ENCODE results near the gene DLGAP1.
"Not testable (repeated sequence)": the region's sequence is repeated elsewhere in the genome, so short reads cannot be mapped to it uniquely, and the experiment has no call there.

Gene DLGAP1

DNA sequence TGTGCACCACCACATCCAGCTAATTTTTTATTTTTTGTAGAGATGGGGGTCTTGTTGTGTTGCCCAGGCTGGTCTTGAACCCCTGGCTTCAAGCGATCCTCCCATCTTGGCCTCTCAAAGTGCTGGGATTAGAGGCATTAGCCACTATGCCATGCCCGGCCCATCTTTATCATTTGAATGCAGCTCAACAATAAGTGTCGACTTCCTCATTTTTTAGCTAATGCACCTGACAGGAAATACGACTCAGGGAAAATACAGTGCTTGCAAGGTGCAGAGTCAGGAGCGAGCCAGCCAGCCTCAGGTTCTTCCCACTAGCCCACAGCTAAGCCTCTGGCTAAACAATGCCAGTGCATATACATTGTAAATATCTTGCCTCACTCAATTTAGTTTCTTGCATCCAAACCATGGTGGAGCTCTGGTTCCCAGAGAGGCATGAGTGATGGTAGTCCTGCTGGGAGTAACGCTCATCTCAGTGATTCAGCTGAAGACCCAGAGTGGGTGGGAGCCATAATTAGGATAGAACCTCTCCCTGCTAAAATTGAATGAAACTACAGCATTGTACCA, 870.1 kb downstream of the DLGAP1 start:
- no peak overlapping the region for H3K4me3 ChIP-seq (ENCODE audit: low read depth, low read length)
- DNase-seq (ENCODE audit: low read depth), result no peak

DNA sequence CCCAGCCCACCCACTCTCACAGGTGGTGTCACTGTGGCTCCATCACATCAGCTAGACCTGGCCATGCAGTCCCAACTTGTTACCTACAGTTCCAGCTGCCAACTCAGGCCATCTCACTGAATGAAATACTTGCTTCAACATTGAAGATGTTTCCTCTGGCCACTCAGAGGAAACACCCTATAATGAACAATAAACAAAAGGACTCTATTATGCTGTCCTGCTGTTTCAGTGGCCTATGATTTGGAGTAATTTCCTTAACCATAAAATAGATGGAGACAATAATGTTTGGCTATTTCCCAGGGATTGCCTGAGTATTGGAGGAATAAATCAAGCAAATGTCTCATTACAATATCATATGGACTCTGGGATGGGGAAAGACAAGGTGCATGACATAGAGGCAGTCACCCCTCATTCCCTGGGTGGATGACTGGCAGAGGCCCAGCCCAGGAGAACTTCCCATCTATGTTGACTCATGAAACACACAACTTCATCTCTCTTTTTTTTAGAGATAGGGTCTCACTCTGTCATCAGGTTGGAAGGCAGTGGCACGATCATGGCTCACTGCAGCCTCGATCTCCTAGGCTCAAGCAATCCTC, 870.7 kb downstream of the DLGAP1 start:
- no peak overlapping the region for H3K4me3 ChIP-seq (ENCODE audit: low read depth, low read length)
- no peak for DNase-seq (ENCODE audit: low read depth)

DNA sequence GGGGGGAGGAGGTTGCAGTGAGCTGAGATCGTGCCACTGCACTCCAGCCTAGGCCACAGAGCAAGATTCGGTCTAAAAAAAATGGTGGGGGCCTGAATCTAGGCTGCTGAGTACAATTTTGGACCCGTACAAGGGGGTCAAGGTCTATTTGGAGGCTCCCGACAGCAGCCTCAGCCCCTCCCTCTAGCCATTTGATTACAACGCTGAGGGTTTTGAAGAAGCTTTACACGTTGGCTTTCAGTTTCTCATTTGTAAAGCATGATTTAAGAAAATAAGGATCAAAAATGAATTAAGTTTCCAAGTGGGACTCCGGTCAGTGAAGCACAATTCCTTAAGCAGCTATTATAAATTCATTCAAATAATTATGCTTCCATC, 871.2 kb downstream of the DLGAP1 start:
- no peak for DNase-seq (ENCODE audit: low read depth)
- H3K4me3 ChIP-seq (ENCODE audit: low read depth, low read length), result no peak overlapping the region

DNA sequence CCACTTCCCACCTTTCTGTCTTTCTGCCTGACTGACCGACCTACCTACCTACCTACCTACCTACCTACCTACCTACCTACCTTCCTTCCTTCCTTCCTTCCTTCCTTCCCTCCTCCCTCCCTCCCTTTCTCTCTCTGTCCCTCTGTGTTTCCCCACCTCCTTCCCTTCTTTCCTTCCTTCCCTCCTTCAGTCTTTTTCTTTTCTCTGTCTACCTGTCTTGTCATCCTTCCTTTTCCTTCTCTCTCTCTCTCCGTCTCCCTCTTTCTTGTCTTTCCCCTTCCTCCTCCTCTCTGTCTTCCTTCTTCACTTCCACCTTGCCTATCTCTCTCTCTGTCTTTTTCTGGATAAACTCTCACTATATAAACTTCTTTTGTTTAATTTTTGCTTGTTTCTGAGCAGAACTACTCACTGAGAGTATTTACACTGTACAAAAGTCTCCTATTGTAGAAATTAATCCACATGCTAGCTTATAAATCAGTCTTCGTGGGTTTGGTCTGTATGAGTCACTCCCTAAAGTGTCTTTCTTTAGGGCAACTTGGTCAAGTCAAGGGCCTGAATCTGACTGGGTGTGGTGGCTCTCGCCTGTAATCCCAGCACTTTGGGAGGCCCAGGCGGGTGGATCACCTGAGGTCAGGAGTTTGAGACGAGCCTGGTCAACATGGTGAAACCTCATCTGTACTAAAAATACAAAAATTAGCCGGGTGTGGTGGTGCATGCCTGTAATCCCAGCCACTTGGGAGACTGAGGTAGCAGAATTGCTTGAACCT, 871.8 kb downstream of the DLGAP1 start:
- not testable (repeated sequence) for H3K4me3 ChIP-seq (ENCODE audit: low read depth, low read length); DNase-seq (ENCODE audit: low read depth)

DNA sequence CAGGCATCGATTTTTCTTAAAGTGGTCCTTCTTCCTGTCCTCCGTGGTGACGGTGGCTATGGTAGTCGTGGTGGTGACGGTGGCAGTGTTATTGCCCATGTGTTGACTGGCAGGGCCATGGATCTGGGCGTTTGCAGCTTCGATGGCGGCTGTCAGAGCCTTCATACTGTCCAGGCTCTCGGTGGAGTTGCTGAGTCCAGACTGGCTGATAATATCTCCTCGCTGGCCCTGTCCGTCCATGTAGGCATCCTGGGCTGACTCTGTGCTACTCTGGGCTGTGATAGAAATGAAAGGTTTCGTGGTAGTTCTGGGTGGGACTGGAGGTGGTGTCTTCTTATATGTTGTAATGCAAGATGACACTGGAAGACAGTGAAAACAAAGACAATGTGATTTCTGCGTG, 873.2 kb downstream of the DLGAP1 start:
- no peak for DNase-seq (ENCODE audit: low read depth)
- no peak overlapping the region for H3K4me3 ChIP-seq (ENCODE audit: low read depth, low read length)

DNA sequence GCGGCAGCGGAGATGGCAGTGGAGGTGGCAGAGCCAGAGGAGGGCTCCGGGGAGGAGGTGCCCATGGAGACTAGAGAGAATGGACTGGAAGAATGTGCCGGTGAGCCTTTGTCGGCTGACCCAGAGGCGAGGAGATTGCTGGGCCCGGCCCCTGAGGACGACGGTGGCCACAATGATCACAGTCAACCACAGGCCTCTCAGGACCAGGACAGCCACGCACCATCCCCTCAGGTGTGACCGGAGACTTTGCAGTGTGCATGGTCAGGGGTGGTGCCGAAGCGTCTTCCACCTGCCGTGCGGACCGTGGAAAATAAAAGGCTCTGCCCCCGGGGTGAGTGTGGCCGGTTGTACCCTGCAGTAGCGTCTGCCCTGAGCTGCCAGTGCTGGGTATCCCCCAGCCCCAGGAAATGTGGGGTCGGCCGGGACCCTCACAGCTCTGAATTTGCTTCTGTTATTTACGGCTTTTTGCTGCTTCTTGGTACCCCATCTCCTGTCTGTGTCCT, 874.5 kb downstream of the DLGAP1 start:
- H3K4me3 ChIP-seq (ENCODE audit: low read depth, low read length); DNase-seq (ENCODE audit: low read depth): not testable (repeated sequence)

DNA sequence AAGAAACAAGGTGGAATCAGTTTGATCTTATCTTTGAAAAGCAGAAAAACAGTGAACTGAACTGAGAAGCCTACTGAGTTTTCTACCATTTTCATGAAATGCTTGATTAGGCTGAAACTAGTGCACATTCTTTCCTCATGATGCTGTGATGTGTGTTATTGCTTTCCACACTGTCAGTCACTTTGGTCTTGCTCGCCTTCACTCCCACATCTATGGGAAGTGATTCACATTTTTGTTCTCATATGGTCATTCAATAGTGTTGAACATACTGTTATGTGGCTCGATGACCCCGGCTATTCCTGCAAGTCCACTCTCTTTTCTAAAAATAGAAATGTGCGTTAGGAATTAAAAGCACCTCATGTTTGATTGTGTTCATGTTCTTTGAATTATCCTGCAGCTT, 875.4 kb downstream of the DLGAP1 start:
- H3K4me3 ChIP-seq (ENCODE audit: low read depth, low read length), result no peak overlapping the region

DNA sequence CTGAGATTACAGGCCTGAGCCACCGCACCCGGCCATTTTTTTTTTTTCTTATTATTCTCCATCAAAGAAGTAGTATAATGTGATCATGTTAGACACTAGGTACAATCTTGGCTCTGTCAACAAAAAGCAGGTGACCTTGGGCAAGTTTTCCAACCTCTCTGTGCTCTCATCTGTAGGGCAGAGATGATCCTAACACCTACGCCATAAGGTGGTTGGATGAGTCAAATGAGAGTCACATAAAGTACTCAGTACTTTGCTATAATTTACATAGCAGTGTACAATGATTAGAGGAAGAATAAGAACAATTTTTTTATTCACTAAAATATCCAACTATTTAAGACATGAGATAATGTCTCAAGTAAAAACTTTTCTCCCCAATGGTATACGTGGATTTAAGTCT, 876.5 kb downstream of the DLGAP1 start:
- H3K4me3 ChIP-seq (ENCODE audit: low read depth, low read length), result no peak overlapping the region
- no peak for DNase-seq (ENCODE audit: low read depth)

More for the DNA sequence above, 875.4 kb downstream of the DLGAP1 start:
- DNase-seq (ENCODE audit: low read depth), result peak; percentile 93

DNA sequence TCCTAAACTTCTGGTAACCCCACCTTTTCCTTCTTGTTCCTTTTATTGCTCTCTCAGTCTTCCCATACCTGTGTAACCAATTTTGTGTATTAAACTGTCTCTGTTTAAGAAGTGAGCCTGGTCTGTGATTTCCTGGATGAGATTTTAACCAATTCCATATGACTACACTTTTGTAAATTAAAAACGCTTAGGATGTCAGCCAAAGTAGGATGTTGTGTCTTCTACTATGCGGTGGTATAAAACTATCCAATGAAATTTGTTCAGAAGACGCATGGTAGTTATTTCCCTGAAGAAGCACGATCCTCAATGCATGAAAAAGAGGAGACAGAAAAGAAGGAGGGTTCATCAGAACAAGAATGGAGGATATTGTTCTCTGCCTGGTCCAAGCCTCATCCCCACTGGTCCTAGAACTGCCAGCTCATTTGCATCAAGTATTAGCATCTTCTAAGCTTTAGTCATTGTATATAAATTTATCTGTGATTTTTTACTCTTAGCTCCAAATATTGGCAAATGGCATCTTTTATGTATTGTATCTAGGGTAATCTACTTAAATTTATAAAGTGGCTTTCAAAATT, 877.7 kb downstream of the DLGAP1 start:
- H3K4me3 ChIP-seq (ENCODE audit: low read depth, low read length), result no peak overlapping the region
- DNase-seq (ENCODE audit: low read depth), result no peak

DNA sequence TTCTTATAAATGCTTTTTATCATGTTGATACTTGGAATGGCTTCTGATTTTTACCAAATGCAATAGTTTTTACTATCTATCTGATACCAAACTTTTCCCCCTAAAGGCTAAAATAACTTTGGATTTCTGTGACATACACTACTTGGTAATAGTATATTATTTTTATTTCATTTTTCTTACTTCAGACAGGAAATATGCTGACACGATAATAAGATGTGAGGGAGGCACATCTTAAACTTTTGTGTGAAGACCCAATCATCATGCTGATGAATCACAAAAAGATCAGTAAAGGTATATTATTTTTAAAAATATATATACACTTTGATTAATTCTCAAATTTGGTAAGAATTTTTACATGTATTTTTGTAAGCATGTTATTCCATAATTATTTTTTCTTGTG, 882.3 kb downstream of the DLGAP1 start:
- H3K4me3 ChIP-seq (ENCODE audit: low read depth, low read length), result no peak overlapping the region
- DNase-seq (ENCODE audit: low read depth), result no peak

DNA sequence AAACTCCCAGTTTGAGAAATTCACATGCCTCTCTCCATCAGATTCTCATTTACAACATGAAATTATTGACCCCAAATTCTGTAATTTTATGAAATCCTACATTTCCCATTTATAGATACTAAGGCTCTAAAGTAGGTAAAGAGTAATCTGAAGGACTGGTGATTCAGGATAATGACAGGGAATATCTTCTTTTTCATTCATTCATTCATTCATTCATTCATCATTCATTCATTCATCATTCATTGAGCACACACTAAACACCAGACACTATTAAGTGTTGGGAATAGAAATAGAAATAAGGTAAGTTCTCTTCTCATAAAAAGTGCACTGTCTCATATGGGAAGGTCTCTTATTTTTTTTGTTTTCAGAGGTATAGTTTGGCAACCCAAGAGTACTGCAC, 888.3 kb downstream of the DLGAP1 start:
- DNase-seq (ENCODE audit: low read depth), result no peak
- no peak overlapping the region for H3K4me3 ChIP-seq (ENCODE audit: low read depth, low read length)

DNA sequence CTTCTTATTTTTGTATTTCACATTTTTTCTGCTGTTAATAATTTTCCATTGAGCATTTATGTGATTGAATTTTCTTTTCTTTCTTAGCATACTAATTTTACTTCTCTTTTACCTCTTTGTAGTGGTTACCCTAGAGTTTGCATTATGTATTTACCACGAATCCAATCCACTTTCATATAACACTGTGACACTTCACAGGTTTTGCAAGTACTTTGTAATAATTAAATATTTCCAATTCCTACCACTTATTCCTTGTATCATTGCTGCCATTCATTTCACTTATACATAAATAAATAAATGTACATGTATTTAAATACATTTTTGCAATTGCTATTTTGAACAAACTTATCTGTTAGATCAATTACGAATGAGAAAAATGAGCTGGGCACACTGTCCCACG, 894.4 kb downstream of the DLGAP1 start:
- H3K4me3 ChIP-seq (ENCODE audit: low read depth, low read length), result no peak overlapping the region
- no peak for DNase-seq (ENCODE audit: low read depth)

DNA sequence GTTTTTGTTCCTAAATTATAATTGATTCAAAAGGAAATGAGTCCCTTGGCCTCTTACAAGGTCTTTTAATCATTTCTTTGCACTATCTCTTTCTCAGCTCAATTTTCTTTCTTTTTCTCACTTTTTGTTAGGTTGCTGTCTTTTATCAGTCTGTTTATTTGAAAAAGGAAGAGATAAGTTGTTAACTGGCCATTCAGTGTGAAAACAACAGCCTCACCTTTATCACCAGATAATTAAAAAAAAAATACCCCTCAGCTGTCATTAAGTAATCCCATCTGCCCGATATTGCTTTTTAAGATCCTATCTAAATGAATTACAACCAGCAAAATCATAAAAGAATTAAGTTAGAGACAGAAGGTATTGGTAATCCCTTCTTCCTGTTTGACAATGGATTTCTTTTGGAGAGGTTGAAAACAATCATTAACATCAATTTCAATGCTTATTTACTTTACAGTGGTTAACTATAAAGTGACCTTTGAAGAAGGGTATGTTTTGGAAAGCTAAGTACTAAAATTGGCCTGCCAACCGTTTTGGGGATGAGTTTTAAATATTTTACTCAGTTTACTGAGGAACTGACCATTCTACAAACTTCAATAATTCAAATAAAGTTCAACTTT, 900.2 kb downstream of the DLGAP1 start:
- DNase-seq (ENCODE audit: low read depth), result no peak

DNA sequence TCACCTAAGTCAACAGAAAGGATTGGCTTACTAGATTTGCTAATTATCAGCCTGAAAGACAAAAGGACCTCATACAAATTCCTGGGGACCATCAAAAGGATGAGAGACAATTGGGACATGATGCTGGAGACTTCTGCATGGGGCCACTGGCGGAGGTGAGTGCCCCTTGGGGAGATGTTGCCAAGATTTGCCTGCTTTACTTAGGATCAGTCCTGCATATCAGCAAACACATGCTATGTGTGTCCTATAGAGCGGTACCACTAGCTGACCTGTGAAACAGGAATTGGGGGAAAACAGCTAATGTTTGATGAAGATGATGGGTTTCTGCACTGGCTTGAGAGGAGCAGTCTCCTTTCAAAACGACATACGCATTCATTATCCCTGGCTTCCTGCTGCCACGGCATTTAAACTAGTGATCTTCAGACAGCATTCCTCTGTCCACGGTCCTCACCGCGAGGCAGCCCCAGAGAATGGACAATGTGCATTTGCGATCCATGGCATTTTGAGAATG, 901.0 kb downstream of the DLGAP1 start:
- DNase-seq (ENCODE audit: low read depth), result no peak
- H3K4me3 ChIP-seq (ENCODE audit: low read depth, low read length), result no peak overlapping the region

More for the DNA sequence above, 900.2 kb downstream of the DLGAP1 start:
- no peak overlapping the region for H3K4me3 ChIP-seq (ENCODE audit: low read depth, low read length)

DNA sequence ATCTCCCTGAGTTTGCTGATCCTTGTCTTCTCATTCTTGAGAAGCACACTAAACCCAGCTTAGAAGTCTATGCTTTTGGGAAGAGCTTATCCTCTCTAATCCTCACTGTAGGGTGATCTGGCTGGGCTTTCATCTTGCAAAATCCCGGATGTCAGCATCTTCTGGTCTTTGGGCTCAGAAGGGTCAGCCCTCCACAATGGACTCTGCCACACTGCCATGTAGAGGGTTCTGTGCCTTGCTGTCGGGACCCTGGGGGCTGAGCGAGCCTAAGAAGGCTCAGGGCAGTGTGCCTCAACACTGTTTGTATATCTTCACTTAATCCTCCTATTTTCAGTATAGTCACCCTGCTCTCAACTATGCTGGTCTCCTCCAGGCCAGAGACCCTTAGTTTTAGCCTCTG, 902.8 kb downstream of the DLGAP1 start:
- no peak for DNase-seq (ENCODE audit: low read depth)

DNA sequence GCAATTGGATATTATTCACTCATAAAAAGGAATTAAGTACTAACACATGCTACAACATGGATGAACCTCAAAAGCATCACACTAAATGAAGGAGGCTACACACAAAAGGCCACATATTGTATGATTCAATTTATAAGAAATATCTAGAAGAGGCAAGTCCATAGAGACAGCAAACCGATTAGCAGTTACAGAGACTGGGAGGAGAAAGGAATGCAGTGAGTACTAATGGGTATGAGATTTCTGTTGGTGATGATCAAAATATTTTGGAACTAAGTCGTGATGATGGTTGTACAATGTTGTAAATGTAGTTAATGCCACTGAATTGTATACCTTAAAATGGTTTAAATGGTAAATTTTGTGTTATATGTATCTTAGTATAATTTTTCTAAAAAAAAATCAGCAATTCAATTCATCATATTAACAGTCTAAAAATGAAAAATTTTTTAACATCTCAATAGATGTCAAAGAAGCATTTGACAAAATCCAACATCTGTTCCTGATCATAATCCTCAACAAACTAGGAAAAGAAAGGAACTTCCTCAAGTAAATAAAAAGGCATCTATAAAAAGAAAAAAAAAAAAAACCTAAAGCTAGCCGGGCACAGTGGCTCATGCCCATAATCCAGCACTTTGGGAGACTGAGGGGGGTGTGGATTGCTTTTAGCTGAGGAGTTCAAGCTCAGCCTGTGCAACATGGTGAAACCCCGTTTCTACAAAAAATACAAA, 907.1 kb downstream of the DLGAP1 start:
- H3K4me3 ChIP-seq (ENCODE audit: low read depth, low read length), result no peak overlapping the region
- no peak for DNase-seq (ENCODE audit: low read depth)

More for the DNA sequence above, 902.8 kb downstream of the DLGAP1 start:
- H3K4me3 ChIP-seq (ENCODE audit: low read depth, low read length), result no peak overlapping the region

DNA sequence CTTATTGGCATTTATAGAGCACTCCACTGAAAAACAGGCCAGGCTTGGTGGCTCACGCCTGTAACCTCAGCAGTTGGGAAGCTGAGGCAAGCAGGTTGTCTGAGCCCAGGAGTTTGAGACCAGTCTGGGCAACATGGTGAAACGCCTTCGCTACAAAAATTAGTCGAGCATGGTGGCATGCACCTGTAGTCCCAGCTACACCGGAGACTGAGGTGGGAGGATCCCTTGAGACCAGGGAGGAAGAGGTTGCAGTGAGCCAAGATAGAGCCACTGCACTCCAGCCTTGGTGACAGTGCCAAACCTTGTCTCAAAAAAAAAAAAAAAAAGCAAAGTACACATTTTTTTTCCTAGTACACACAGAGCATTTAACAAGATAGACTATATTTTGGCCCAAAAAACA, 909.0 kb downstream of the DLGAP1 start:
- DNase-seq (ENCODE audit: low read depth), result no peak
- H3K4me3 ChIP-seq (ENCODE audit: low read depth, low read length), result no peak overlapping the region

DNA sequence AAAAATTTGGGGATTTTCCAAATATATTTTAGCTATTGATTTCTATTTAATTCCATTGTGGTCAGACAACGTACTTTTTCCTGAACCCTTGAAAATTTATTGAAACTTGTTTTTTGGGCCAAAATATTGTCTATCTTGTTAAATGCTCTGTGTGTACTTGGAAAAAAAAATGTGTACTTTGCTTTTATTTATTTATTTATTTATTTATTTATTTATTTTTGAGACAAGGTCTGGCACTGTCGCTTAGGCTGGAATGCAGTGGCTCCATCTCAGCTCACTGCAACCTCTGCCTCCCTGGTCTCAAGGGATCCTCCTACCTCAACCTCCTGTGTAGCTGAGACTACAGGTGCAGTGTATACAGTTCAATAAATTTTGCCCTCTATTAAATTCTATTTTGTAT, 910.6 kb downstream of the DLGAP1 start:
- H3K4me3 ChIP-seq (ENCODE audit: low read depth, low read length), result no peak overlapping the region
- DNase-seq (ENCODE audit: low read depth), result no peak
